ENCODE measurements around the gene COPS8.

COPS8 gene

DNA sequence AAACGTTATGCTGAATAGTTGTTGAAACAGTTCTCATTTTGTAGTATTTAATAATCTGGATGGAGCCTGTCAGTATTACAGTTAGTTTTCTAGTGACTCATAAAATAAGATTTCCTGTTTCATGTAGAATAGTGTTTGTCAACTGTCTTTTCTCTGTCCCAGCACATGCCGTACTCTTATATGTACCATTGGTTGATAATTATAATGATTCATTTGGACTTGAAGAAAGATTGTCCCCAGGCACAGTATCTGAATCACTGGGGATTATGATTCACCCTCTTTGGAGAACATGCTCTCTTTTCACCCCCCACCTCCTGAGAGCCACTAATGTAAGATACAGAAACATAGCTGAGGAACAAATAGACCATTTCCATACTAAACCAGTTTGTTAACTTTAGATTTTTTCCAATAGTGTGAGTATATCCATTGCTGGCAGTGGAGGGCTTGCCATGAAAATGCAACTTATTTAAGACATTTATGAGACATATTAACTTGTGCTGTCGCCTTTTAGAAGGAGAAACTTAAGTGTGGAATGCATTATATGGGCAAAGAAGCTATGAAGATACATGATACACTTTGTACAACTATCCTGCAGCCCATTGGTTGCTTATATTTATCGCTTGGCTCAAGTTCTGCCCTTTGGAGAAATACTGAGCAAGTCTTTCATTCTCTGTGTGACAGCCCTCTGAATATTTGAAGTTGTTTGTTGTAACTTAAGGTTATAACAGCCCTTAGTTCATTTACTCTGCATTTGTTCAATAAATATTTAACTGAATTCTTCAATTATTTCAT lies 12.4 kb downstream of the COPS8 start:
- DNase-seq: no peak

DNA sequence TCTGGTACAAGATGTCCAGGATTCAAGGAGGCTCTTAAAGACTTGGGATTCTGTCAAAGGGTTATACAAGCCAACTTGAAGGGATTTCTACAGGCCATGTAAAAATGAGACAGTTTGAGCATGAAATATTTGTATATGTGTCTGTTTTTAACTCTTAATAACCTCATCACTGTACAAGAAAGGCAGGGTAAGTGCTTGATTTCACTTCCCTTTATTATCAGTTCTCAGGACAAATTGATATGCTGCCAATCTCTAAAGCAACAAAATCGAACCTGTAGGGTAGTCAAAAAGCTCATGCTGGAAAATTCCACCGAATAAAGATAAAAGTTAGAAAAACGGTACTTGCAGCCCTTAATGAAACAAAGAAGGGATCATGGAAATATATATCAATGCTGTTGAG lies 14.1 kb downstream of the COPS8 start:
- DNase-seq: no peak

DNA sequence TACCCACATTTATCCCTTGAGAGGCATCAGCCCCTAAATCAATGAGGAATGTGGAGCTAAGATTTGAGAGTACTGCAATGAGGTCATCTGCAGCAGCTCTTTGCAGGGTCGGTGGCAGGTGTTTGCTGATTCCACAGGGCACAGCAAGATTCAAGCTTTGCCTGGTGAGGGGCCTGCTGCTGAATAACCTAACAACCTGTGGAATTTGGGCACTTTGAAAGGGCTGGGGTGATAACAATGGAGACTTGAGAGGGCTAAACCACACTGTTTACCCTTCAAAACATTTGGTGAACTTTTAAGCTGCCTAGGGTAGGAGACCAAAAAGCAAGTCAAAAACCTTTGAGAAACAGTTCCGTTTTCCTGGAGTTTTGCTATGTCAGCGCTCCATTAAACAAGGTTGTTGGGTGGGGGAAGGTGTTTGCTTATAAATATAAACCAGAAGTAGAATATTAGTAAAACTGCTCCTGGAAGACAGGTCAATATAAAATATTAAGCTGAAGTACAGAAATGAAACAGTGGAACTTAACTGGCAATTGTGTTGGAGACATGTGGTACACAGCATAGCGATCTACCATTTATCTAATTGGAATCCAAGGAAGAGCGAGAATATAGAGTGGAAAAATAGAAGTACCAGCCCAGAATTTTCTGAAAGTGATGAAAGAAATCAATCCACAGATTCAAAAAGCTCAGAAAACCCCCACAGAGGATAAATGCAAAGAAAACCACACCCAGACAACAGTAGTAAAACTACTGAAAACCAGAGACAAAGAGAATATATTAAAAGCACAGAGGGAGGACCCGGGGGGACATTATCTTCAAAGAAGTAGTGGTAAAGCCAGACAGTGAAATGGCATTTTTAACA lies 15.7 kb downstream of the COPS8 start:
- DNase-seq: no peak

DNA sequence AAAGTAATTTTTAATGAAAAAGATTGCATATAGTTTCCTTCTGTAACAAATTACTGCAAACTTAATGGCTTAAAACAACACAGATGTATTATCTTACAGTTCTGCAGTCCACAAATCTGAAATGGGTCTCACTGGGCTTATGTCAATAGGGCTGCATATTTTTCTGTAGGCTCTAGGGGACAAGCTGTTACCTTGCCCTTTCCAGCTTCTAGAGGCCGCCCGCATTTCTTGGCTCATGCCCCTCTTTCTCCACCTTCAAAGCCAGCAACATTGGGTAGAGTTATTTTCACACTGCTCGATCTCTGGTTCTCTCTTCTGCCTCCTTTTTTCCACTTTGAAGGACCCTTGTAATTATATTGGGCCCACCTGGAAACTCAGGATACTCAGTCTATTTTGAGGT lies 16.7 kb downstream of the COPS8 start:
- DNase-seq: no peak

DNA sequence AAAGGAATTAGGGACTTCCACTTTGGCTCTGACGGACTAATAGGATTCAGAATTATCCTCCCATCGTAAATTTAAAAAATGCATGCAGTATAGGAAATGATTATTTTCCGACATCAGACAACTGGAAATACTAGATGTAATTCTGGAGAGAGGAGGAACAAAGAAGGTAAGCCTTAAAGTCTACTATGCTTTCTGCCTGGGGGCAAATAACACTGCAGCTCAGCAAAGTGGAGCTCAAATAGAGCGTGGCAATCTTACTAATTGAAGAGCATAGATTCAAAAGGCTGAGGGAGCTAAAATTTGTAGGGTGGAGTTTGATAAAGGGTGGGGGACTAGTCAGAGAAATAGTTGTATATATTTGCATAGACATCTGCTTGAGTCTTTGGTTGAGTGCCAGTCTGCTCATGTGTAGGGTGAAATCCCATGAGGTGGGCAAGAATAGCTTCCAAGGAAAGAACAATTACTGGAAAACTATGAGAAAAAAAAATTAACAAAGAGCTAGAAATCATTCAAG lies 23.8 kb downstream of the COPS8 start:
- no peak for DNase-seq

DNA sequence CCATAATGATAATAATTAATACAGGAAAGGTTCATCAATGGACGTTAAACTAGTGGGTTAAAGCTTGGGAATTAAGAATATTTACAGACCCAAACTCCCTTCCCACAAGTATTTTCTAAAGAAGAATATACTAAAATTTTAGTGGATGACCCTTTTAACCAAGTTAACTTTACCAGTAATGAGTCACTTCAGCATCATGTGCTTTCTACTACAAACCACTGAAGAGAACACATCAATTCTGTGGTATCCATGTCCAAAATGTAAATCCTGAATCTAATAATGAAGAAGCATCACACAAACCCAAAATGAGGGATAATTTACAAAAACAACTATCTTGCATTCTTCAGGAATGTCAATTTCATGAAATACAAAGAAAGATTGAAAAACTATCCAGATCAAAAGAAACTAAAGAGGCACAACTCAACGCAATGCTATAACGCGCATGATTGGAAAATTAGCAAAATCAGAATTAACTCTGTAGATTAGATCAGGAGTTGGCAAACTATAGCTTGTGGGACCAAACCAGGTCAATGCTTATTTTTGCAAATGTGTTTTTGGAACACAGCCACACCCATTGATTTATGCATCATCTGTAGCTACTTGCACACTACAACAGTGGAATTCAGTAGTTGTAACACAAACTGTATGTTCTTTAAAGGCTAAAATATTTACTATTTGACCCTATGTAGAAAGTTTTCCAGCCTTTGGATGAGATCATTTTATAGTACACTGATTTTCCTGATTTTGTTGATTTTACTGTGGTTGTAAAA lies 27.5 kb downstream of the COPS8 start:
- no peak for DNase-seq

DNA sequence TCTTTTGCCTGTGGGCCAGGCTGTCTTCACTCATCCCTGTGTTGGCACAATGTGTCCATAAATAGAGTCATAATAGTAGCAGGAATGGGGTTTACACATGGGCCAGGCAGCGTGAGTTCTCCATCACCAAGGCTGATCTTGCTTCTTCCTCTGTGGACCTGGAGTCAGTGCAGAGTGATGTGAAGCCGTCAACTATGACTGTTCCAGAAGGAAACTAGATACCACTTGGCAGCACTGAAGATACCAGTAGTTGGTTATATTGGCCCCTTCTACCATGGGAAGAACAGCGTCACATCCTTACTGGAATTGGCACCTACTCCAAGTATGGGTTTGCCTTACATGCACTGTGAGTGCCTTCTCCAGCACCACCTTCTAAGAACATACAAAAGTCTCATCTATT lies 30.2 kb downstream of the COPS8 start:
- DNase-seq: no peak

DNA sequence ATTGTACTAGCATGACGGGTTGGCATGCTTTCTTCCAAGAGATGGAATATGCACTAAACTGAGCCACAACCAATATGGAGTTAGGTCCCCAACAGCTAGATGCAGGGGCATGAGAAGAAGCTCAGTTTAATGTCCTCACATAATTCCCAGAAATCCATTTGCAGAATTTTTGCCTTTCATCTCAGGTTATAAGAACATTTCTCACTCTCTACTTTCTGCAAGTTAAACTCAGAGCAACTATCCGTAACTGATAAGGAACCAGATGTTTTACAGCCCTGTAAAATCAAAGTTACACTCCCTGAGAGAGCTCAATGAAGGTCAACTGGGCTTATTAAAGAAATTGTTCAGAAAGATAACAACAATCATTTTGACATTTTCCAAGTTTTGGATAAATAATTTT lies 30.7 kb downstream of the COPS8 start:
- no peak for DNase-seq

DNA sequence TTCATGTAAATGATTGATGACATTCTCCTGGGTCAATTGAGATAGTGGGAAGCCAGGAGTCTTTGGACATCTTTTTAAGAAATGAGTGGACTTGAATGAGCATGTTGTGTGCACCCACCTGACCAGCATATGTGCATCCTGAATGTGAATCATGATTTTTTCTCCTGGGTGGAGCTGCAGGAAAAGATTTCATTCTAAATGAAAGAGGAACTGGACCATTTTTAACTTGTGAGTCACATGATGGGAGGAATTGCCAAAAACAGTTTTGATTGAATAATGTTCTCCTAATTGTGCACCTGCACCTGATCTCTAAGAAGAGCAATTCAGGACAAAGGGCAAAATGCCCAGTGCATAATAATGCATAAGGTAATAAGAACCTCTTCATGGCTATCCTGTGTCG lies 32.3 kb downstream of the COPS8 start:
- DNase-seq: no peak

DNA sequence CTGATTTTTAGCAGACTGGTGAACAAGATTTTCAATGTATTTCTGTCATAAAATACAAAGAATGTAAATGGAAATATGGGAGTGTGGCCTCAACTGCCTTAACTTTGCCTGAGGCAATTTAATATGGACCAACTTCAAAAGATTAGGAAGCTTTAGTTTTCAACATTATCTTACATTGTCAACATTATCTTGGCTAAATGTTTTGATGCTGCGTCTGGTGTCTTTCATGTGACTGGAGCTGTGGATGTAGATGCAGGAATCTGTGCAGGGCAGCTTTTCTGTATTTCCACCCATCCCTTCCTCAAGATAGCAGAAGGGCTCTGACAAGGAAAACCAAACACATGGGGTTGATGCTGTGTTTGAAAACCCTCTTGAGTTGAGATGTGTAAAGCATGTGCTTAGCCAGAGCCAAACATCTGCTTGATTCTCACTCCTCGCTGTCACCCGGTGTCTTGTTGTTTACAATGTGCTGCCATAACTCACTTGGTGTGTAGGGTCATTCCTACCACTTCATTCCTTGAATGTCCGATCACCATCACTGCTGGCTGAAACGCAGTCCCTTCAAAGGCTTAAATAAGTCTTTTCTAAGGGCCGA lies 33.0 kb downstream of the COPS8 start:
- DNase-seq: no peak

DNA sequence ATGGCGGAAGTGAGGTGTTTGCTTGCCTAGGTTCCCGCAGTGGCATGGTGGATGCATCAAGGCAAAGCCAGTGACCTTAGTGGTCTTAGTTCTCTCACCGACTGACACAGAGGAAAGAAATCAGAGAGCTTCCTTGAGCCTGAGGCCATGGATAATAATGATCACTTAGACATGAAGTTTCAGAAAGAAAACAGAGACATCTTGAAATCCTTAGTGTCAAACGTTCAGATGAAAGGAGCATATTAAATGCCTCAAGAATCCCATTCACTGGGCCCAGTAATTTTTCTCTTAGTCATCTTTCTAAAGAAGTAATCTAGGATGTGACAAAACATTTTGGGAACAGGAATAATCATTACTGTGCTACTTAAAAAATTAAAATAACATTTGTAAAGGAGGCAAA lies 35.2 kb downstream of the COPS8 start:
- DNase-seq: no peak

DNA sequence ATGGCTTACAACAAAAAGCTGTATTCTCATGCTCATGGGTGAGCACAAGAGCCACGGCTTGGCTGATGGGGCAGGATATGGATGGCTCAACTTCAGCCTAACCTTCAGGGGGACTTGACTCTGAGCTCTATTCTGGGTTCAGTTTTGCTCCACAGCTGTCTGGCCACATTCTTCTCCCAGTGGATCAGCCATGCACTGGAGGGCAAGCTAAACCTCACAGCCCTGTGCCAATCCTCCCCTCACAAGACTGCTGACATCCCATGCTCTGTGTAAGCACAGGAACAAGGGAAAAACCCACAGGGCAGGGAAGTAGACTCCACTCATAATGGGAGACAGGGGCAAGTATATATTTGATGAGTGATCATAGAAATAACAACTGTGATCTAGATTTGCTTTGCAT lies 35.6 kb downstream of the COPS8 start:
- DNase-seq: no peak

DNA sequence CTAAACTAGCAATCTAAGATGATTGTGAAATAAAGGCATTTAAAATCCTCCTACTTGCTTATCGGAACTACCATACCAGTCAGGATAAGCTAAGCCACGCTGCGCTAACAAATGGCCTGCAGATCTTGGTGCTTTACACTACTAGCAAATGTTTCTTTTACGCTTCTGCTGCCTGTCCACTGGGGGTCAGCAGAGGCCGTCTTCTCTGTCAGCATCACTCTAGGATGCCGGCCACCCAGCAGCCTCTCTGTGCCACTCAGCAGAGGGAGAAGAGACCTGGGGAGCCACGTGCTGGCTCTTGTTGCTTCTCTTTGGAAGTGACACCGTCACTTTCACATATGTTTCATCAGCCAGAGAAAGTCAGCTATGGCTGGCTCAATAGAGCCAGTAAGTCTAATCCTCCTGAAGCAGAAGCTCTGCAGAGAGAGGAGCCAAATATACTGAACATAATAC lies 36.6 kb downstream of the COPS8 start:
- DNase-seq: peak in 10 of 56 donors; percentile 4 to 32 (median 8)

DNA sequence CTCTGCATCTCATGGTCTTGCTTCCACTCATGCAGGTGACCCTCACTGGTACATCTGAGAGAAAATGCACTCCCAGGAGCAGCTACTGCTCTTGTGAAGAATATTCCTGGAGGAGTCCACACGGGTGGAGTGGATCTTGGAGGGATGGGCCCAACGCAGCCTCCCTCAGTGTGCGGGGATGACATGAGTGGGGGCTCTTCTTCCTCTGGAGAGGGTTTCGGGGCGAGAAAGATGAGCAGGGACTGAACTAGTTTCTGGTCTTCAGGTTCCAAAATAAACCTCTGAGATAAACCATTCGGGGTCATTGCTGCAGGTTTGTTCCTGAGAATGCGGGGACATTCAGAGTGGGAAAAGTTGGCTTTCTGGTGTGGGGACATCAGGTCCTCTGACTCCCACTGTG lies 39.1 kb downstream of the COPS8 start:
- no peak for DNase-seq

DNA sequence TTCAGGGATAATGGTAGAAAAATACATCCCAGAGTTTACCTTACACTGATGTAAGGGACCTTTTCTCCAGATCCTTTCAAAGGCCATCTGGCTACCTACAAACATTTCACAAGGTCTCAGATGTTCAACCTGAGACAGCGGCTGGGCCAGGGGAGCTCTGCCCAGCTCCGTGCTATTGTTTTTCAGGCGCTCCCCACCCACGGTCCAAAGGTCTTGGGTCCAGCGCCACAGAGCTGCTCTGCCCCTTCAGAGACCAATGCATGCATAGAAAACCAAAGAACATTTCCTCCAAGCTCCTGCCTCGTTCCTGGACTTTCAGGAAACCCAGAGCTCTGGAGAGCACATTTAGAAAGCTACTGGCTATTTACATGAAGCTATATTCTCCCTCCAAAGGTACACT lies 40.3 kb downstream of the COPS8 start:
- DNase-seq: no peak

DNA sequence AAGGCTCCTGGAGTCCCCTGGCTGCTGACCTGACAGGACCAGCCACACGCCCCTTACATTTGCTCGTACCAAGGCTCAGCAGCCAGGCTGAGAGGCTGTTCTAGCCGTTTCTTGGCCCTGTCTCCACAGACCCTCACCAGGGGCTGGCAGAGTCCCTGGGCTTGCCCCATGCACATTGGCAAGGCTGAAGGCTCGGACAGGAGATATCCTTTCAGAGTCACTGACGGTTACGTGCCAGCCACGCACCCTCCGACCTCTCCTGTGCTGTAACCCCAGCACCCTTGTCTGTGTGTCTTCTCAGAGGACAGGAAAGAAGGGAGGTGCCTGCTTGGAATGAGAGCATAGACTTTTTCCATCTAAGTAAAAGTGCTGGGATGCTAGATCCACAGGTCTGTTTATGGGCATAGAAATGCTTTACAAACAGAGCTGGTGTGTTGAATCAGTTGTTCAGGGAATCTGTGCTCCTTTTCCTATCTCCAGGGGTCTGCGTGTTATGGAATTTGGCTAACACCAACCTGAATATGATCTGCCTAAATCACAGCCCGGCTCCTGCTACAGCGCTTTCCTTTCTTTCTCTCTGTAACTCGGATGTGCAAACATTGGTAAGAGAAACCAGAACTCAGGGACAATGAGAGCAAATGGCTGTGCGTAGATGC lies 41.0 kb downstream of the COPS8 start:
- DNase-seq: no peak

DNA sequence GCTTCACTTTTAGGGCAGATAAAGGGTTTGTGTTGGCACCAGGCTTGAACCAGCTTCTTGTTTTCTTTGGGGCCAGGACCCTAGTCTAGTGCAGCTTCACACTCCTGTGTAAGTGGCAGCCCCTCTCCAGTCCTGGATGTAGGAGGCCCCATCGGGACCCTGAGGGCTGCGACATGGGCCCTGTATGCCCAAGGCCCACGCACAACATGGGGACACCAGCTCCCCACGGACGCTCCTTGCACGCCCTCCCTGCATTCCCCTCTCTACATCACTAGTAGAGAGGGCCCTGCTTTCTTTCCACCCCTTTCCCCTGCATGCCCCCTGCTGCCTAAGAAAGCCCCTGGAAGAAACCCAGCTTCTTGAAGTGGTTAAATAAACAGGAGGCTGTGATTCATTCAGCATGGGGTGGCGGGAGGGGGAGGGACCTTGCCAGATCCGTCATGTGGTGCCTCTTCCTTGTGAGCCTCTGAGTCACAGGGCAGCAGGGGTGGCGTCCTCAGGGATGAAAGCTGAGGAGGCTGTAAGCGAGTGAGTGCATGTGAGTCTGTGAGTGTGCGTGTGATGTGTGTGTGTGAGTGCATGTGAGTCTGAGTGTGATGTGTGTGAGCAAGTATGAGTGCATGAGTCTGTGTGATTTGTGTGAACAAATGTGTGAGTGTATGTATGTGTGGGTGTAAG lies 42.5 kb downstream of the COPS8 start:
- DNase-seq: peak in 13 of 56 donors; percentile 7 to 50 (median 16)

DNA sequence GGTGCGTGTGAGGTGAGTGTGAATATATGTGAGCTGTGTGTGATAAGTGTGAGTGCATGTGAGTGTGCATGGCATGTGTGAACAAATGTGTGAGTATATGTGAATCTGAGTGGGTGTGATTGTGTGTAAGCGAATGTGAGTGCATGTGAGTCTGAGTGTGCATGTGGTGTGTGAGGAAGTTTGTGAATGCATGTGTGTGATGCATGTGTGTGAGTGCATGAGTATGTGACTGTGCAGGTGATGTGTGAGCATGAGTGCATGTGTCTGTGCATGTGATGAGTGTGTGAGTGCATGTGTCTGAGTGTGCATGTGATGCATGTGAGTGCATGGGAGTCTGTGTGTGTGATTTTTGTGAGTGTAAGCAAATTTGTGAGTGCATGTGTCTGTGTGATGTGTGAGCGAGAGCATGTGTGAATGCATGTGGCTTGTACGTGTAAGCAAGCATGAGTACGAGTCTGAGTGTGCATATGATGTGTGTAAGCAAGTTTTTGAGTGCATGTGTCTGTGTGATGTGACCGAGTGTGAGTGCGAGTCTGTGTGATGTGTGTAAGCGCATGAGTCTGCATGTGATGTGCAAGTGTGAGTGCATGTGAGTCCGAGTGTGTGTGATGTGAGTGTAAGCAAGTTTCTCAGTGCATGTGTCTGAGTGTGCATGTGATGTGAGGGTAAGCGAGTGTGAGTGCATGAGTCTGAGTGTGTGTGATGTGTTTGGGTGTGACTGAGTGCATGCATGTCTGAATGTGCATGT lies 43.3 kb downstream of the COPS8 start:
- DNase-seq: no peak

DNA sequence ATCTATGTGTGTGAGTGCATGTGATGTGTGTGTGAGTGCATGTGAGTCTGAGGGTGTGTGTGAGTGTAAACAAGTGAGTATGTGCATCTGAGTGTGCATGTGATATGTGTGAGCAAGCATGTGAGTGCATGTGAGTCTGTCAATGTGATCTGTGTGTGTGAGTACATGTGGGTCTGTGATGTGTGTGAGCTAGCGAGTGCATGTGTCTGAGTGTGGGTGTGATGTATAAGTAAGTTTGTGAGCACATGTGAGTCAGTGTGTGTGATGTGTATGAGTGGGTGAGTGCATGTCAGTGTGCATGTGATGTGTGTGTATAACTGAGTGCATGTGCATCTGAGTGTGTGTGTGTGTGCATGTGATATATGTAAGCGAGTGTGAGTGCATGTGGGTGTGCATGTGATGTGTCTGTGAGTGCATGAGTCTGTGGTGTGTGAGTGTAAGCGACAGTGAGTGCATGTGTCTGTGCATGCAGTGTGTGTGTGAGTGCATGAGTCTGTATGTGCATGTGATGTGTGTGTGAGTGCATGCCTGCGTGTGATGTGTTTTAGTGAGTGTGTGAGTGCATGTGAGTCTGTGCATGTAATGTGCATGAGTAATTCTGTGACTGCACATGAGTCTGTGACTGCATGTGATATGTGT lies 44.1 kb downstream of the COPS8 start:
- no peak for DNase-seq

All from amygdala (tissue), 56 donors.